HepG2 (cell line): ENCODE measurements around the gene WBP1. TPM values are rescaled to one million over a fixed set of nuclear protein-coding genes. Genes with fewer than 3 reads are reported as not detected.

Source experiments
- ARNT ChIP-seq: fragments of 450-650 bp; IDR thresholded peaks from 2 replicates; pipeline ENCODE4 v1.6.1; 2017
- ATF3 ChIP-seq: sonication (generic); formaldehyde crosslinking; IDR thresholded peaks from 2 replicates; pipeline ENCODE4 v1.4.0; 2020; ENCODE audit warnings: missing genetic modification reagents
- ETV5 ChIP-seq: IDR thresholded peaks from 2 replicates; pipeline ENCODE4 v1.6.1; 2018; ENCODE audit warnings: missing biosample characterization, missing genetic modification reagents, inconsistent platforms, borderline replicate concordance
- GATA4 ChIP-seq: sonication (generic); IDR thresholded peaks from 2 replicates; pipeline ENCODE4 v1.6.1; 2016; ENCODE audit warnings: antibody characterized with exemption, low read depth, borderline replicate concordance
- HHEX ChIP-seq: IDR thresholded peaks from 2 replicates; pipeline ENCODE4 v1.6.1; 2016; ENCODE audit warnings: control low read depth
- HIVEP1 ChIP-seq: sonication (generic); formaldehyde crosslinking; IDR thresholded peaks from 2 replicates; pipeline ENCODE4 v1.4.0; 2020; ENCODE audit warnings: mild to moderate bottlenecking, missing genetic modification reagents
- ISL2 ChIP-seq: sonication (generic); formaldehyde crosslinking; IDR thresholded peaks from 2 replicates; pipeline ENCODE4 v1.5.0; 2020; ENCODE audit warnings: missing genetic modification reagents
- MED1 ChIP-seq: sonication (generic); formaldehyde crosslinking; IDR thresholded peaks from 2 replicates; pipeline ENCODE4 v1.4.0; 2020; ENCODE audit warnings: missing genetic modification reagents
- PAF1 ChIP-seq: IDR thresholded peaks from 2 replicates; pipeline ENCODE4 v1.6.1; 2016; ENCODE audit warnings: missing genetic modification reagents, missing compliant biosample characterization
- REST ChIP-seq, 2 experiments: IDR thresholded peaks; 2 replicates each; pipeline ENCODE4 v1.6.1; 2011 to 2012; ENCODE audit warnings: low read length in 2 of 2, borderline replicate concordance in 1 of 2, low read depth in 1 of 2, mild to moderate bottlenecking in 1 of 2, moderate library complexity in 1 of 2
- TFDP1 ChIP-seq: IDR thresholded peaks from 2 replicates; pipeline ENCODE4 v1.6.1; 2016; ENCODE audit warnings: missing compliant biosample characterization, missing genetic modification reagents, borderline replicate concordance
- ZFX ChIP-seq: sonication (generic); formaldehyde crosslinking; IDR thresholded peaks from 2 replicates; pipeline ENCODE4 v1.4.0; 2020; ENCODE audit warnings: mild to moderate bottlenecking, low read depth, missing genetic modification reagents, moderate library complexity
- ZKSCAN8 ChIP-seq: IDR thresholded peaks from 2 replicates; pipeline ENCODE4 v1.6.1; 2016; ENCODE audit warnings: borderline replicate concordance, missing genetic modification reagents, missing compliant biosample characterization
- ZNF337 ChIP-seq: sonication (generic); formaldehyde crosslinking; IDR thresholded peaks from 2 replicates; pipeline ENCODE4 v1.5.1; 2020; ENCODE audit warnings: missing genetic modification reagents, low read depth, mild to moderate bottlenecking, borderline replicate concordance
- ZNF367 ChIP-seq: sonication (generic); formaldehyde crosslinking; IDR thresholded peaks from 2 replicates; pipeline ENCODE4 v1.4.0; 2020; ENCODE audit warnings: missing genetic modification reagents, borderline replicate concordance
- ZNF468 ChIP-seq: sonication (generic); formaldehyde crosslinking; IDR thresholded peaks from 2 replicates; pipeline ENCODE4 v1.8.0; 2022; ENCODE audit warnings: mild to moderate bottlenecking, moderate library complexity, missing genetic modification reagents
- ZNF543 ChIP-seq: sonication (generic); formaldehyde crosslinking; IDR thresholded peaks from 2 replicates; pipeline ENCODE4 v1.4.0; 2020; ENCODE audit warnings: mild to moderate bottlenecking, missing genetic modification reagents
- ZNF614 ChIP-seq: IDR thresholded peaks from 2 replicates; pipeline ENCODE4 v1.6.1; 2018; ENCODE audit warnings: missing biosample characterization, missing genetic modification reagents, inconsistent platforms, borderline replicate concordance
- polyA plus RNA-seq, 8 experiments: library from polyadenylated mRNA; depleted of rRNA in 3 of 8; stranded (reverse) in 7 of 8; unstranded in 1 of 8; fragments of >200 nt; fragmentation: Illumina TruSeq in 4 of 8; extraction: Trizol in 4 of 8; gene quantifications; 2 replicates each; pipeline versions ENCODE4 v1.2.1 to v1.2.3, GENCODE V29; 2011 to 2016; ENCODE audit warnings: low read depth in 4 of 8, missing spikeins in 1 of 8, mixed read lengths in 1 of 8; ENCODE audit not compliant: insufficient read depth in 1 of 8
- total RNA-seq, 5 experiments: library from RNA; depleted of rRNA; stranded (reverse); fragments of >200 nt; fragmentation: Illumina TruSeq; extraction: Trizol; gene quantifications; 2 replicates each; pipeline ENCODE4 v1.2.3, GENCODE V29; 2016; ENCODE audit warnings: low read depth in 1 of 5
- TF ChIP-seq, protein P1 (sequence below): sonication (generic); formaldehyde crosslinking; IDR thresholded peaks from 2 replicates; pipeline ENCODE4 v1.4.0; 2020; ENCODE audit warnings: missing genetic modification reagents

Gene WBP1
- total and polyA plus RNA-seq, 2 of the 13 experiments (the other 11 are each of a cell fraction or from before 2014, with no cell fraction given), result 38.8 to 85.7 TPM

DNA sequence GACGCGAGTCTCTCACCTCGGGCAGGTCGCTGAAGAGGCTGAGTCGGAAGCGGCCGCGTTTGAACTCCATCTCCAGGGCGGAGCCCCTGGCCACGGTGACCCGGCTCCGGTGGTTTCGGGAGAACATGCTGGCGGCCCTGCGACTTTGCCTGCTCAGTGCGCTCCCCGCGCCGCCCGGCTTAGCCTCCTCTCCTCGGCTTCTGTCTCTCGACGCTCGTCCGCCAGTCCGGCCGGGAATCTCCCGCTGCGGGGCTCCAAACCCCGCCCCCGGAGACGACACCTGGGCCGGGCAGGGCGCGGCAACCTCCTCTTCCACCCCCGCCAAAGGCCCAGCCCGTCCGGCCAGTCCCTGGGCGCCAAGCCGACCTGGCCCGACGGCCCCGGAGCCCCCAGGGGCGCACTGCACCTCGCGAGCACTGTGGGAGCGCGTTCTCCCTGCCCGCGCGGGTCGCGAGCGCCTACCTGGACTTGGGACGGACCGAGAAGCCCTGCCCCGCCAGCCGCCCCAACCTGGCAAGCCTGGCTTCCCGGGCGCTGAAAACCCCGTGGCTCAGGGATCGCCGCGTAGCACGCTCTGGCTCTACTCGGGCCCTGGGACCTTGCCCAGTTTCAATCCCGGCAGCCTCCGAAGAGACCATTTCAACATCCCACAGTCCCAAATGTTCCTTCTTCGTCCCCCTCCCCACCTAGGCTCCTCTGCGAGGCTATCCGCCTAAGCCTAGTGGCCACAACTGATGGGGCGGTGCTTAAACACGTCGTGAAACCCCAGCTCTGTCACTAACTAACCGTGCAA lies 16.4 kb upstream of the WBP1 start, which contains the start of gene RTKN (continued):
- TF ChIP-seq REST (IDR thresholded peaks at IDR 0.05; ENCODE audit: borderline replicate concordance in 1 of 2, low read depth in 1 of 2, low read length in 2 of 2) (peak in 1 of 2 experiments; percentile 65; a peak in 1 of 4 replicates), ISL2 (no peak), ZNF614 (peak; percentile 81), TFDP1 (peak; percentile 43; the same call in 1 of the 2 replicates), PAF1 (CRISPR knock-in tag) (no peak), ZNF543 (peak; percentile 91), HHEX (CRISPR knock-in tag) (no peak), ZNF468 (no peak), ZFX (CRISPR knock-in tag) (peak; percentile 91), ZNF367 (CRISPR knock-in tag) (peak; percentile 16; the same call in 1 of the 2 replicates), ATF3 (CRISPR knock-in tag) (no peak), MED1 (CRISPR knock-in tag) (peak; percentile 79), HIVEP1 (CRISPR knock-in tag) (peak; percentile 85), GATA4 (peak; percentile 88; the same call in 1 of the 2 replicates), ZNF337 (0 out of 2 replicates have a peak, but pooled peaks have one; percentile 66), ETV5 (CRISPR knock-in tag) (peak; percentile 18; the same call in 1 of the 2 replicates), ZKSCAN8 (CRISPR knock-in tag) (peak; percentile 58; the same call in 1 of the 2 replicates), ARNT (no peak)
- TF ChIP-seq, protein P1, sequence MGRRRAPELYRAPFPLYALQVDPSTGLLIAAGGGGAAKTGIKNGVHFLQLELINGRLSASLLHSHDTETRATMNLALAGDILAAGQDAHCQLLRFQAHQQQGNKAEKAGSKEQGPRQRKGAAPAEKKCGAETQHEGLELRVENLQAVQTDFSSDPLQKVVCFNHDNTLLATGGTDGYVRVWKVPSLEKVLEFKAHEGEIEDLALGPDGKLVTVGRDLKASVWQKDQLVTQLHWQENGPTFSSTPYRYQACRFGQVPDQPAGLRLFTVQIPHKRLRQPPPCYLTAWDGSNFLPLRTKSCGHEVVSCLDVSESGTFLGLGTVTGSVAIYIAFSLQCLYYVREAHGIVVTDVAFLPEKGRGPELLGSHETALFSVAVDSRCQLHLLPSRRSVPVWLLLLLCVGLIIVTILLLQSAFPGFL (CRISPR knock-in tag), result no peak
